ENCODE data around the gene CMSS1.

Gene CMSS1

DNA sequence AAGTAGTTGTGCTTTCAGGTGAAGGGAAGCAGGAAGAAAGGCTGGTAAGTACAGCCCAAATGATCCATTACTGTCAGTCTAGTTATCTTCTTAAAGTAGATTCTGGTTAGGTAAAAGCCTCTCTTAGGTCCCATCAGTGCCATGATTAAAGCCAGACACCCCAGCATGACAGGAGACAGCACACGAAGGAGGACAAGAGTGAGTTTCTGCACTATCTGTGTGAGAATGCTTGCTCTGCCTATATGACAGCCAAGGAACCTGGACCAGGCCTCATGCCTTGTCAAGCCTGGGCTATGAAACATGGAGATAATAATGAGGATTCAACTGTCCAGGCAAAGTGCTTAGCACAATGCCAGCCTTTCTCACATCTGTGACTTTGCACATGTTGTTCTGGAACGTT lies 310.1 kb downstream of the CMSS1 start:
- TF ChIP-seq, protein P1, sequence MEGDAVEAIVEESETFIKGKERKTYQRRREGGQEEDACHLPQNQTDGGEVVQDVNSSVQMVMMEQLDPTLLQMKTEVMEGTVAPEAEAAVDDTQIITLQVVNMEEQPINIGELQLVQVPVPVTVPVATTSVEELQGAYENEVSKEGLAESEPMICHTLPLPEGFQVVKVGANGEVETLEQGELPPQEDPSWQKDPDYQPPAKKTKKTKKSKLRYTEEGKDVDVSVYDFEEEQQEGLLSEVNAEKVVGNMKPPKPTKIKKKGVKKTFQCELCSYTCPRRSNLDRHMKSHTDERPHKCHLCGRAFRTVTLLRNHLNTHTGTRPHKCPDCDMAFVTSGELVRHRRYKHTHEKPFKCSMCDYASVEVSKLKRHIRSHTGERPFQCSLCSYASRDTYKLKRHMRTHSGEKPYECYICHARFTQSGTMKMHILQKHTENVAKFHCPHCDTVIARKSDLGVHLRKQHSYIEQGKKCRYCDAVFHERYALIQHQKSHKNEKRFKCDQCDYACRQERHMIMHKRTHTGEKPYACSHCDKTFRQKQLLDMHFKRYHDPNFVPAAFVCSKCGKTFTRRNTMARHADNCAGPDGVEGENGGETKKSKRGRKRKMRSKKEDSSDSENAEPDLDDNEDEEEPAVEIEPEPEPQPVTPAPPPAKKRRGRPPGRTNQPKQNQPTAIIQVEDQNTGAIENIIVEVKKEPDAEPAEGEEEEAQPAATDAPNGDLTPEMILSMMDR (conservative IDR thresholded peaks at IDR 0.05; ENCODE audit: control insufficient read depth, insufficient read depth, low read depth, low read length), result no peak
- no peak overlapping the region for H3K4me3 ChIP-seq (ENCODE audit: control insufficient read depth, low read depth, low read length)
- no peak for DNase-seq (ENCODE audit: low read depth)

DNA sequence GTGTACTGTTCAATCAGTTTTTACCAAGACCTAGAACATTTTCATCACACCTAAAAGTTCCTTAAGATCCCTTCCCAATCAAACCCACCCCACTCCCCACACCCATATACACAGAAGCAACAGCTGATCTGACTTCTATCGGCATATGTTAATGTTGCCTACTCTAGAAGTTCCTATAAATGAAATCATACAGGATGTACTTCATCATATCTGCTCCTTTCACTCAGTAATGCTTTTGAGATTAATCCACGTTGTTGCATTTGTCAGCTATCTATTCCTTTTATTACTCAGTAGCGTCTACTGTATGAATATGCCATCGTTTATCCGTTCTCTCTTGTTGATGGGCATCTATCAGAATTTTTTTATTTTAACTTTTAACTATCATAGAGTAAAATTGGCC lies 310.9 kb downstream of the CMSS1 start:
- TF ChIP-seq, protein P1 (conservative IDR thresholded peaks at IDR 0.05; ENCODE audit: control insufficient read depth, insufficient read depth, low read depth, low read length), result no peak
- DNase-seq (ENCODE audit: low read depth), result no peak
- H3K4me3 ChIP-seq (ENCODE audit: control insufficient read depth, low read depth, low read length), result no peak overlapping the region

DNA sequence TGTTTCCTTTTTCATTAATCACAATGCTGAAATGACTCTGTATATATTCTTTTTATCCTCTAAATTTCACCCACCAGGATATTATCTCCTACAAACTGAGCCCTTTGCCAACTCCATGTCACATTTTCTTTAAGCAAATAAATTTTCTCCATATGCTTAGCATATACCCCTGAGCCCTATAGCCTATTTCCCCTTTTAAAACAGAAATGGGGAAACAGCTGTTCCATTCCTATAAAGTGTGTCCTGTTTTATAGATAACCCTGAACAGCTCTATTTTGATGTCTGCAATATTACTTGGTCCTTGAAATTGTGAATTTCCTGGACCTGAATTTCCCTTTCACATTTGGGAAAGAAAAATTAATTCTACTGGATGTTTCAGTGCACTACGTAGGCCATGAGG lies 312.3 kb downstream of the CMSS1 start:
- TF ChIP-seq, protein P1 (conservative IDR thresholded peaks at IDR 0.05; ENCODE audit: control insufficient read depth, insufficient read depth, low read depth, low read length), result no peak
- no peak for DNase-seq (ENCODE audit: low read depth)
- no peak overlapping the region for H3K4me3 ChIP-seq (ENCODE audit: control insufficient read depth, low read depth, low read length)

DNA sequence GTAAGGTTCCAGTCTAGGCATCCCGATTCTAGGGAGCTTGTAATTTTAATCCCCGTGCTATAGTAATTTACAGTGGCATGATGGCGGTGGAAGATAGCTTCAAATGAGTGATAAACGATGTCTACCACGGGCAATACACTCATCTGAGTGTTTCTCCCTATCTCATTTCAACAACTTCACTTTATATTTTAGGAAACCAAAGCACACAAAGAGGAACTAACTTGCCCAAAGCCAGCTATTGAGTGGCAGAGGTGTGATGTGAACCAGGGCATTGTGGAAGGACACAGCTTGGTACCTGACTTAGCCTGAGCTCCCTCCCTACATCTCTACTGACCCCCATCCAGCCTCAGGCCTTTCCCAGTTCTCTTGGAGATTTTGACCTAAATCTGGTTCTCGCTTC lies 313.6 kb downstream of the CMSS1 start:
- H3K4me3 ChIP-seq (ENCODE audit: control insufficient read depth, low read depth, low read length), result no peak overlapping the region
- TF ChIP-seq, protein P1 (conservative IDR thresholded peaks at IDR 0.05; ENCODE audit: control insufficient read depth, insufficient read depth, low read depth, low read length), result no peak
- DNase-seq (ENCODE audit: low read depth), result no peak

DNA sequence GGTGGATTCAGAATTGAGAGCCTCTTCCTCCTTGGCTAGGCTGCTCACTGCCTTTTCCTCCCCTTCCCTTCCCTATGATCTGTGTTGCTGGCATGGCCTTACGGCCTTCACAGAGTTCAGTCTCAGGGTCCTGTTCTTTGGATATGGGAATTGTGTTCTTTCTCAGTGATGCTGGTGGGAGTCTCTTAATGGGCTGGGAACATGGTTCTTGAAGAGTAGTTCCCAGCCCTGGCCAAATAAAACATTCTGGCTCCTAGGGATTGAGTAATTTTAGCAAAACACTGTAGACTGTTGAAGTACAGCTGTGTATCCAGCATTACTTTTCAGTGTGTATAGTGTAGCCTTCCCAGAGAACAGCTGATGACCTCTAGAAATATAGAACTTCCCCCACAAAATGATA lies 319.3 kb downstream of the CMSS1 start:
- TF ChIP-seq, protein P1 (conservative IDR thresholded peaks at IDR 0.05; ENCODE audit: control insufficient read depth, insufficient read depth, low read depth, low read length), result no peak
- peak; percentile 40 for DNase-seq (ENCODE audit: low read depth)
- no peak overlapping the region for H3K4me3 ChIP-seq (ENCODE audit: control insufficient read depth, low read depth, low read length)

DNA sequence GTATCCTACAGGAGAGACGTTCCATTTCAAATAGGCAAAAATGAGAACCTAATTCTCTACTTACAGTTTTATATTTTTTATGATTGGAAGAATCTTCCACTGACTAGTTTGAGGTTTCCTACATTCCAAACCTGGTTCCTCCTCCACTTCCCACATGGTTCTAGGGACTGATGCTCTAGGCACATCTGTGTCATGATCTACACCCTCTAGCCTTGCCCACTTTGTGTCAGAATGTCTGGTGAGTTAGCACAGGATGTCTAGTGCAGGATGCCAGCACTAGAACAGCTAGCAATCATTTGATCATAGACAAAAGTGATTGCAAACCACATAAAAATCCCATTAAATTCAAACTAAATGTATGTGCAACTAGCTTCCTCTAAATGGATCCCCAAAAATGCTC lies 323.3 kb downstream of the CMSS1 start:
- peak; percentile 53 for DNase-seq (ENCODE audit: low read depth)
- TF ChIP-seq, protein P1 (conservative IDR thresholded peaks at IDR 0.05; ENCODE audit: control insufficient read depth, insufficient read depth, low read depth, low read length), result no peak
- H3K4me3 ChIP-seq (ENCODE audit: control insufficient read depth, low read depth, low read length), result no peak overlapping the region

DNA sequence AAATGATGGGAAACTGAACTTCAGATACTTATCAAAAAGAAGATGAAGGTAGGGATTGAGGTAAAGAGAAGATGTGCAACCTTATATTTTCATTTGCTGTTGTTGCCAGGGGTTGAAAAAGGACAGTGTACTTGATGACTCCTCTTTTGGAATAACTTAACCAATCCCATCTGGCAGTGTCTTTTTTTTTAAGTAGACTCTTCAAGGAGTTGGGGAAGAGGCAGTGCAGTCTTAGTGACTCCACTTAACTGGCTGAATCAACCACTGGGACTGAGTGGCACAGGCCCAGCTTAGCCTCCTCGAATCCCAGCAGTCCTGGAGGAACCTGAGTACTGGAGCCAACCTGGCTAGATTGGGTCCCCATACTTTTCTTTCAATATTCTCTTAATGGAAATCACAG lies 323.9 kb downstream of the CMSS1 start:
- no peak overlapping the region for H3K4me3 ChIP-seq (ENCODE audit: control insufficient read depth, low read depth, low read length)
- TF ChIP-seq, protein P1 (conservative IDR thresholded peaks at IDR 0.05; ENCODE audit: control insufficient read depth, insufficient read depth, low read depth, low read length), result no peak
- DNase-seq (ENCODE audit: low read depth), result peak; percentile 62
